ENCODE results near the gene CEP131.

GRCh38 chr17:81222906-81223761 lies at the start of gene CEP131:
- TF ChIP-seq, protein P1, sequence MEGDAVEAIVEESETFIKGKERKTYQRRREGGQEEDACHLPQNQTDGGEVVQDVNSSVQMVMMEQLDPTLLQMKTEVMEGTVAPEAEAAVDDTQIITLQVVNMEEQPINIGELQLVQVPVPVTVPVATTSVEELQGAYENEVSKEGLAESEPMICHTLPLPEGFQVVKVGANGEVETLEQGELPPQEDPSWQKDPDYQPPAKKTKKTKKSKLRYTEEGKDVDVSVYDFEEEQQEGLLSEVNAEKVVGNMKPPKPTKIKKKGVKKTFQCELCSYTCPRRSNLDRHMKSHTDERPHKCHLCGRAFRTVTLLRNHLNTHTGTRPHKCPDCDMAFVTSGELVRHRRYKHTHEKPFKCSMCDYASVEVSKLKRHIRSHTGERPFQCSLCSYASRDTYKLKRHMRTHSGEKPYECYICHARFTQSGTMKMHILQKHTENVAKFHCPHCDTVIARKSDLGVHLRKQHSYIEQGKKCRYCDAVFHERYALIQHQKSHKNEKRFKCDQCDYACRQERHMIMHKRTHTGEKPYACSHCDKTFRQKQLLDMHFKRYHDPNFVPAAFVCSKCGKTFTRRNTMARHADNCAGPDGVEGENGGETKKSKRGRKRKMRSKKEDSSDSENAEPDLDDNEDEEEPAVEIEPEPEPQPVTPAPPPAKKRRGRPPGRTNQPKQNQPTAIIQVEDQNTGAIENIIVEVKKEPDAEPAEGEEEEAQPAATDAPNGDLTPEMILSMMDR (IDR thresholded peaks at IDR 0.05), result no peak
- TF ChIP-seq POLR2AphosphoS5 (IDR thresholded peaks at IDR 0.05) (peak in 2 of 3 donors; percentile 32 to 39), EP300 (IDR thresholded peaks at IDR 0.05; ENCODE audit: low read depth) (no peak)
